SKM-1 (cell line): ENCODE data around the gene SORT1.
"Not testable (repeated sequence)": the region's sequence is repeated elsewhere in the genome, so short reads cannot be mapped to it uniquely, and the experiment has no call there.

Source experiments
- DNase-seq: peaks from one replicate; lab custom pipeline; 2025; ENCODE audit not compliant: unreplicated experiment; lab: John Stamatoyannopoulos, UW

SORT1 gene

DNA sequence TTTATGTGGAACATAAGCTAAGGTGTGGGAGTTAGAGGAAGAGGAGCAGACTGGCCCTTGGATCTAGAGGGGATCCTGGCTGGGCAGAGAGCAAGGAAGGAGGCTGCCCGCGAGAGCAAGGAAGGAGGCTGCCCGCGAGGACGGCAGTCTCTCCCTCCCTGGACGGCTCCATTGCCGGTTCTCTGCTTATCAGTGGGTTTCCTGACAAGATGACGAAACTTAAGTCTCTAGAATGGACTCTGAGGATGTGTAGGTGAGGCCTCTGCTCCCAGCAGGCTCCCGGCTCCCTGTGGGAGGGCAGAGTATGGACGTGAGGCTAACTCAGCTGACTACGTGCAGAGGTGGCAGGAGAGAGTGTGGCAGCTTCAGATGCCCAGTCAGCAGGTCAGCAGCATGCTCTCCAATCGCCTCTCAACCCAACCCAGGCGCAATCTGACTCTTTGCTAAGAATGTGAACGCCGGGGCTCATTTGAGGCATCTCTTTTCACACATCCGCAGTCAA is 97.0 kb downstream of the SORT1 start:
- no peak for DNase-seq

DNA sequence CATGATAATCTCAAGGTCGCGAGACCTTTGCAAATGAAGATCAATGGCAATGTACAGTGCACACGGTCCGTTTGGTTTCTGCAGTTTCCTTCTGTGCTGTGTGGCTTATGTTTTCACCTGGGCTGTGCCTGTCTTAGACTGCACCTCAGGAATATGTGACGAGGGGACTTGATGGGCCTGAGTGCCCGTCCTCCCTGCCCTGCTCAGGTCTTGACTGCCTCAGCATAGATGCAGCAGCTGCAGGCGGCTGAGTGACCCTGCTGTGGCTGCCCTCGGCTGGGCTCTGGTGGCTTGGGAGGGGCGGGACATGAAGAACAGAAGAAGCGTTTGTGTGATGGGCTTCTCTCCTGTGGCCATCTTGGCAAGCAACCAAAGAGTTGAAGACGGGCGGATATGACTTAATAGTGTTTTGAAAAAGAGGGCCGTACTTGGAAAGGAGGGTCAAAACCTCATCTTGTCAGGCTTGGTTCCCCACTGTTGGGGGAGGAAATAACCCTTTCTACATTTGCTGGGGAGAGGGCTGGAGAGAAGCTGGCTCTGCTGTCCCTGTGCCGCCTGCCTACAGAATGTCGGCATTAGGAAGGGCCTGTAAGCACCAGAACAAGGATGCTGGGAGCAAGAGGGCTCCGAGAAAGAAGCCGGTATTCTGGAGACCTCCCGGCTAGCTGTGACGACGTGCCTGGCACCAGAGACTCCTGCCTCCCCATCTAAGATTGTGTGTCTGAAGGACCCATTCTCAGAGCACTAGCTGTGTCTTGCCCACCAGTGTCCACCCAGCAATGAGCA is 98.0 kb downstream of the SORT1 start:
- no peak for DNase-seq

DNA sequence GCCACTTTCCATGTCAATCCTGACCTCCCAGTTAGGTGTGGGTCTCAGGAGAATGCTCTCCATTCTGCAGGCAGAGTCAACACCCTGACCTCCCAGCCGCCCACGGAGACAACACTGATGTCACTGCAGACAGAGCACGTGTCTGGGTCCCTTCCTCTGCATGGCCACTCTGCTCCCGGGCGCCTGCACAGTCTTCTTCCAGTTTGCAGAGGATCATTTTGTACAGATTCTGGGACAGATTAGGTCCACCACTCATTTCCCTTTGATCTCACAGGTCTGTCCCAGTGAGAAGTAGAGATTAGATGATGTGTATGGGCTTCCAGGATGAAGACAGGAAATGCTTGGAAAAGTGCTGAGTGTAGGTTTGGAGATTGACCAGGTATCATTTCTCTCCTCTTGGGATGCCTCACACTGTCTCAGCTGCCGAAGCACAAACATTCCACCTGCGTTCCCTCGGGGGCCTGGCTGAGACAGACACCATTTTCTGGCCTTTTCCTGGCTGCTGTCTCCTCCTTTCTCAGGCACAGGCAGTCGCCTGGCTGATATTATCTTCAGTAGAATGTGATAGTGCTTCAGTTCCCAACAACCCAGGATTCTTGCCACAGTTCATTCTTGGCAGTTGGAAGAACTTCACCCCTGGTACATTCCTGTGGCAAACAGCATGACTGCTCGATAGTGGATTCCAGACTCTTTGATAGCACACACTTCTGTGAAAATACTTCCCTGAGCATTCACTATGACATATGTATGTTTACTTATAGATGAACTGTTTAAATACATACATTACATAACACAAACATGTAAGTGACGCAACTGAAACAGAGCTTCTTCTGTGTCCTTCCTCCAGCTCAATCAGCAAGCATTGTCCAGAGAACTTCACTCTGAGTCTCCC is 98.8 kb downstream of the SORT1 start:
- DNase-seq: no peak

DNA sequence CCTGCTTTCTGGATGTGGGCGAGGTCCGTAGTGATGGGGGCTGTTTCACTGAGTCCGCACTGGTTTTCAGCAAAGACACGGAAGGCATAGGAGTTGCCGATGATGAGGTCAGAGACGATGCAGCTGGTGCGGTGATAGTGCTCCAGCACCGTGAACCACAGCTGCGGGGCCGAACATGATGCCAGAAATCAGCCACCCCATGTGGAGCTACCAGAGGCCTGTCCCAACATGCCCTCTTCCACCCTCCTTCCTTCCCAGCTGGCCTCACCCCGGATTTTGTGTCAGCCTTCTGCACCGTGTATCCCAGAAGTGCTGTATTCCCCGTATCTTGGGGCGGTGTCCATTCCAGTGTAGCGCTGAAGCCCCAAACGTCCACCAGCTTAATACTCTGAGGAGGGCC is 100.9 kb downstream of the SORT1 start:
- DNase-seq: no peak

DNA sequence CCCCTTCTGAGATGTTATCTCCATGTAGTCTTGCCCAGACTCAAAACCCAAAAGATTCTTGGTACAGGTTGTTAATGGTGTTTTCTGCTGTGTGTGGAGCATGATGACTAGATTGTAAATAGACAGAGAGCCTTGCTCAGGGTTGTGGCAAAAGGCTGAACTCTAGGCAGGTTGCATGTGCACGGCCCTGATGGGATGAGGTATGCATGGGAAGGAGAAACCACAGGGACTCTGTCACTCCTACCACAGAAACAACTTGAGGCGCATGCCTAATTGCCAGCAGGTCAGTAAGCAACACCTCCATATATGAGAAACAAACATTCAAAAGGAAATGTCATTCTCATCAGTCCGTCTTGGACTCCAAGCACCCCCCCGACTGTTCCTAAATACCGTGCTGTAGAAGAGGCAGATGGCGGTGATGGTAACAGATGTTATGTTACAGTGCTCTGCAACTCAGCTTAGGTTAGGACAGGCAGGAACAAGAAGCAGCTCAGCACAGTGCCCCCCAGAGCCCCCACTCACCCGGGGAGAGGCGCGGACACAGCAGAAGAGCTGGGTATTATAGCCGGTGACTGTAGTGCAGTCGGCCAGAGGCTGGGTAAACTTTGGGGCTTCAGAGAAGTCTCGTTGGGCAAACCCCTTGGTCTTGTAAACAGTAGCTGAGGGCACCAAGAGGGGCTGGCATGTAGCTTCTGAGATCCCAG is 101.9 kb downstream of the SORT1 start:
- DNase-seq: no peak

DNA sequence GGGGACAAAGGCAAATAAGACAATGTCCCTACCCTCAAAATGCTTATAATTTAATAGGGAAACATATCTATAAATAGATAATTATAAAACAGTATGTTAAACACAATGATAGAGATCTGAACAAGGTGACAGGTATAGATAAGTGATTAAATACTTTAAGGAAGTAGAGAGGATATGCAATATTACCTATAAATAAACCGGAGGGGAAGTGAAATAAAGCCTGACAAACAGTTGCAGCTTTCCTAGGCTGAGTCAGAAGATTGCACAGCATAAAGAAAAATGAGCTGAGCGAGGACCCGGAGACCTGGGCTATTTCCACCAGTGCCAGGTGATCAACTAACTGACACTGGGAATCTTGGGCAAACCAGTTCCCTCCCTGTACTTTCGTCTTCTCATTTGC is 103.2 kb downstream of the SORT1 start:
- DNase-seq: peak; percentile 37

DNA sequence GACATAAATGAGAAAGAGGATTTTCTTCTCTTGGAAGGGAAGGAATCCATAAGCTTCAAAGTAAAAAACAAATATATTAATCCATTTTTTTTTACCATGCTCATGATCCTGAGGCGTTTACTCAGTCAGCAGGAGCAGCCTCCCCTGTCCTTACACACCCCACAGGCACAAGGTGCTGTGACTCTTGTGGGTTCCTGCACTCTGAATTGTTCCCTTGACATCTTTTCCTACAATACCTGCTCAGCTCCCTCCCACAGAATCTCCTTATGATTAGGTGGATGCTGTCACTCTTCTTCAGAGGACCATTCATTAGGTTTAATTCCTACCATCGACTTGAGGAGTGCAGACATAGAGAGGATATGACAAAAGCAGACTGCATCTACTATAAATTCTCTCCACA is 104.7 kb downstream of the SORT1 start:
- DNase-seq: no peak

DNA sequence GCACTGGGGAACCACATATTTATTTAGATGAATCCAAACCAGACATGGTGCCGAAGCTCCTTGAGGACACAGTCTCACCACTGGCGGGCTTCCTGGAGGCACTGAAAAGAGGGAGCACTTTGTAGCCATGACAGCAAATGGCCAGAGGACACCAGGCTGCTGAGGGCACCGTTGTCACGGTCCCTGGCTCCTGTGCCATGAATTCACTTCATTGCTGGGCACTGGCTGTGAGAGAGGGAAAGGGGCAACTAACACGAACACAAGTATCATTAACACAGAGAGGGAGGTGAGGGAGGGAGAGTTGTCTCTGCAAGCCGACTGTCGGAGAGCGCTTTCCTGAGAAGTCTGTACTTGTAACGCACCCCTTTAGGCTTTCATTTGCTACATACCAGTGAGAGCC is 105.4 kb downstream of the SORT1 start:
- DNase-seq: no peak

DNA sequence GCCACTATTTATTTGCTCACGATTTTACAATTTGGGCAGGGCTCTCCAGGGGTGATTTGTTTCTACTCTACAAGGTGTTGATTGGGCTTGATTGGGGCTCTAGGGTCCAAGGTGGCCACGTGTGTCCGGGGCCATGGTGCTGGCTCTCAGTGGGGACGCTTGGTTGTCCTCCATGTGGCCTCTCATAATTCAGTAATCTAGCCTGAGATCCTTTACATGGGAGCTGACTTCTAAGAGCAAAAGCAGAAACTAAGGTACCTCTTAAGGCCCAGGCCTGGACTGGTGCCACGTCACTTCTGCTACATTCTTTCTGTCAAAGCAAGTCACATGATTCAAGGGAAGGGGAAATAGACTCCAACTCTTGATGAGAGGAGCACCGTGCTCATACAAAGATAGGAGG is 106.7 kb downstream of the SORT1 start:
- peak; percentile 54 for DNase-seq

DNA sequence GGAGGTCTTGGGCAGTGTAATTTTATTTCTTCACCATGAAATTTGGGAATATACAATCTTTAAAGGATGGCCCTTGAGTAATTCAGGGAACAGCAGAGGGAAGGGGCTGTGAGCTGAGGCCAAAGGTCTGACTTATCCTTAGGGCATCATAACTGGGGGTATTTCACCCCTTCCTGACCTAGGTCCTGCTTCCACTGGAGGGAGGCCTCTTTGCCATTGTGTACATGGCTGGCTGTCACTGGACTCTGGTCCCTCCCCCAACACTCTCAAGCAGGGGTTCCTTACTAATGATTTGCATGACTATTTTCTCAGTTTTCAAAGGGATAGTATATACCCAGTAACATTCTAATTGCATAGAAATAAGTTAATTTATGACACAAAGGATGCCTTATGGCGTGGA is 107.6 kb downstream of the SORT1 start:
- no peak for DNase-seq

DNA sequence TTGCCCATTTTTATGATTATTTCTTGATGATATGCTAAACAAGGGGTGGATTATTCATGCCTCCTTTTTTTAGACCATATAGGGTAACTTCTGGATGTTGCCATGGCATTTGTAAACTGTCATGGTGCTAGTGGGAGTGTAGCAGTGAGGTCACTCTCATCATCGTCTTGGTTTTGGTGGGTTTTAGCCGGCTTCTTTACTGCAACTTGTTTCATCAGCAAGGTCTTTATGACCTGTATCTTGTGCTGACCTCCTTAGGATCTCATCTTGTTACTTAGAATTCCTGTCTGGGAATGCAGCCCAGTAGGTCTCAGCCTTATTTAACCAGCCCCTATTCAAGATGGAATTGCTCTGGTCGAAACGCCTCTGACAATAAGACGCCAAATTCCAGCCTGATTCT is 111.0 kb downstream of the SORT1 start:
- DNase-seq: not testable (repeated sequence)

DNA sequence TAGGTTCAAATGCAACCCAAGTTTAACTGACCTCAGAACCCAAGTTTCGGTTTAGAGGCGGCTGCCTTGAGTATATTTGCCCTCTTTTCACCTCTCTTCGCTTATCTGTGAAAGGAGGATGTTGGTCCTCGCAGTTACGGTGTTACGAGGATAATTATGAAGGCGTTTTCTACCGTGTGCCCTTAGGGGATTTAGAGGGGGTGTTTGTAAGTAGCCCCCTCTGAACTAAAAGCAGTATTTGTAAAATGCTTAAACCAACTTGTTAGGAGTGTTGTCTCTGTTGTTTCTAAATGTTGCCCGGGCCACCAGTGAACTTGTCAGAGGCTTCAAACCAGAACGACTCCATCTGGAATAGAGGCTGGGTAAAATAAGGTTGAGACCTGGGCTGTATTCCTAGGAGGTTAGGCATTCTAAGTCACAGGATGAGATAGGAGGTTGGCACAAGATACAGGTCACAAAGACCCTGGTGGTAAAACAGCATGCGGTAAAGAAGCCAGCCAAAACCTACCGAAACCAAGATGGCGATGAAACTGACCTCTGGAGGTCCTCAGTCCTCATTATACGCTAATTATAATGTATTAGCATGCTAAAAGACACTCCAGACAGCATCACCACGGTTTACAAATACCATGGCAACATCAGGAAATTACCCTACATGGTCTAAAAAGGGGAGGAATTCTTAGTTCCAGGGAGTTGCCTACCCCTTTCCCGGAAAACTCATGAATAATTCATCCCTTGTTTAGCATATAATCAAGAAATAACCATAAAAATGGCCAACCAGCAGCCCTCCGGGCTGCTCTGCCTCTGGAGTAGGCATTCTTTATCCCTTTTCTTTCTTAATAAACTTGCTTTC is 113.7 kb downstream of the SORT1 start:
- no peak for DNase-seq

DNA sequence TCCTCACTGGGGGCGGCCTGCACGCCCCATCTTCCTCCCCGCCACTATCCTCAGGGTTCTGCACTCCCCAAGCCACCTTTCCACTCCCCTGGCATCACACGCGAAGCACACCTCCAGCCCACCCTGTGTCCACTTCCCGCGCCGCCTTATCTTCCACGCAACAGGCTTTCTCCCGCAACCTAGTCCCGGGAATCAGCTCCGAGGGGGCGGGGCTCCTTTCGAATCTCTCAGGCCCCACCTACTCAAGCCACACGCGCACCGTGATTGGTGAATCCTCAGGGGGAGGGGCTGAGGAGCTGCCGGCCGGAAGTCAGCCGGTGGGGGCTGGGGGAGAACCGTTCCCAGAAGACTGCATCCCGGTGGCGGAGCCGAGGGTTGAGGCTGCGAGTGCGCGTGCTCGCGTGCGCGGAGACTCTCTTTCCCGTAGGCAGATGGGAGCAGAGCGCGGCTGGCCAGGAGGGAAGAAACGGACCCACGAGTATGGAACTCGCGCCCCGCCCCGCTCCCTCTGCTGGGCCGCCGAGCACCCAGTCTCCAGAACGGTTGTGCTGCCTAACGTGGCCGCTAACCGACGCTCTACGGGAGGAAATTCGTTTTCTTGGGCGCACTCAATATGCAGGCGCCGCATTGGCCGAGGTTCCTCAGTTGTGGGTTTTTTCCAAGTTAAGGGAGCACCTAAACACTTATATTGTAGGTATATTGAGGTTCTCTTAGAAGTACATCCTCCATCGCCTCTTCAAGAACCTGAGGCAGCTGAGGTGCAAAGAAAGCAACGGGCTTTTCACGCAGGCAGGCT is 114.6 kb downstream of the SORT1 start, which contains the start of gene PSRC1:
PSRC1 (minus strand) TSS at position 194 of the 796 bp plus-strand sequence.
- peak; percentile 51 for DNase-seq

DNA sequence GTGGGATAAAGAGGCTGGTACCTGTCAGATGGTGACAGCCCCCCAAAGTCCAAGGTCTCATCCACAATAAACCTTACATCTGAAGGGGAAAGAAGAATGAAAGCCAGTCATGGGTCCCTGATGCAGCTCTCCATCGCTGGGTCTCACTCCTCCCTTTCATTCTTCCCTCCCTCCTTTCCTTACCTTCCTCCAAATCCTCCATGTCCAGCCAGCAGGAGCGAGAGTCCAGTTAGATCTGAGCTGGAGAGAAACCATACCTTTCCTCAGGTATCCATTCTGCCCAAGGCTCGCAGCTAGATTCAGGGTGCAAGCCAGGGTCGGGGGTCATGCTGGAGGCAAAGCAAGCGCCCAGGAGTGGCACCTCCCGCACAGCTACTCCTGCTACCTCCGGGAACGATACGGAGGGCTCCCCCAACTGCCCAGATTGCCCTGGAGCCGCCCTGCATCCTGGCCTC is 115.2 kb downstream of the SORT1 start:
- DNase-seq: no peak

DNA sequence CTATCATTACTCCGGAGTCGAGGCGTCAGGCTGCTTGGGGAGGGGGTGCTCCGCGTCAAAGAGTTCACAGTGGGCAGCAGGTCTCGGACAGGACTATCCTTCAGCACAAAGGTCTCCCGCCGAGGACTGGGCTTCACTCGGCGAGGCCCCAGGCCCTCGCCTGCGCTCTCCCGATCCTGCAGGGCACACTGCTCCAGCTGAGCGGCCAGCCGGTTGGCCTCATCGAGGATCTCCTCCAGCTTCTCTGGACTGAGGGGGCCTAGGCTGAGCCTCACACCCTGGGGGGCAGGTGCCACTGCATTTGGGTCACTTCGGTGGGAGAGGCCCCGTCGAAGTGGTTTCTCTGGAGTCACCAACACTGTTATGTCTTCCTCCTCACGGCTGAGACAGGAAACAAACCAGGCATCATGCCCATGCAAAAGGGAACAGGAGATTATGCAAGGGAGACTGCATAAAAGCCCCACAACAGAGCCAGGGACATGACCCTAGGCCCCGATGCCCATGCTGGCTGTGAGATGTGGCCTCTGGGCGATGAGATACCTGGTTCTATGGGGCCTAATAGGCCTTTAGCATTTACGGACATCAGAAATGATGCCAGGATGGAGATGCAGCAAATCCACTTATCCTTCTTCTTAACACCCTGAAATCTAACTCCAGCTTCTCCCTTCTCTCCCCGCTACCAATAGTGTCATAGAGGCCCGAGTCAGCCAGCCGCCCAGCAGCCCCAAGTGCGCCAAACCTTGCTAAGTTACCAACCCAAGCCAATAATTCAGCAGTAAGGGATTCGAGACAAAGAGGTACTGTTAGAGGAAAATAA is 115.8 kb downstream of the SORT1 start:
- peak; percentile 9 for DNase-seq

DNA sequence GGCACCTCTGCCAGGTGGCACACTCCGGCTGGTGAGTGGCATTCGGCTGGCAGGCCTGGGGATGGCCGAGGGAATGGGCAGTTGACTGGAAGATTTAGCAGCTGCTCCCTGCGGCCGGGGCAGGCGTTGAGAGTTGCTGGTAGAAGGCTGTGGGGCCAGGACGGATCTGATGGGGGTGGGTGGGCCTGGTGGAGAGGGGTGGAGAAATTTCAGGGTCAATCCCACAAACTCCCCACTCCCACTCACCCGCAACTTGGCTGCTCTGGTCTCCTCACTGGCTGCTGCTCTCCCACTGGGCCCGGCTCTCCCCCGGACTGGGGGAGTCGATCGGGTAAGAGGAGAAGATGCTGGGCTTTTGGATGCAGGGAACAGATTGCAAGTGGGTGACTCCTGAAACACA is 116.9 kb downstream of the SORT1 start:
- DNase-seq: no peak

DNA sequence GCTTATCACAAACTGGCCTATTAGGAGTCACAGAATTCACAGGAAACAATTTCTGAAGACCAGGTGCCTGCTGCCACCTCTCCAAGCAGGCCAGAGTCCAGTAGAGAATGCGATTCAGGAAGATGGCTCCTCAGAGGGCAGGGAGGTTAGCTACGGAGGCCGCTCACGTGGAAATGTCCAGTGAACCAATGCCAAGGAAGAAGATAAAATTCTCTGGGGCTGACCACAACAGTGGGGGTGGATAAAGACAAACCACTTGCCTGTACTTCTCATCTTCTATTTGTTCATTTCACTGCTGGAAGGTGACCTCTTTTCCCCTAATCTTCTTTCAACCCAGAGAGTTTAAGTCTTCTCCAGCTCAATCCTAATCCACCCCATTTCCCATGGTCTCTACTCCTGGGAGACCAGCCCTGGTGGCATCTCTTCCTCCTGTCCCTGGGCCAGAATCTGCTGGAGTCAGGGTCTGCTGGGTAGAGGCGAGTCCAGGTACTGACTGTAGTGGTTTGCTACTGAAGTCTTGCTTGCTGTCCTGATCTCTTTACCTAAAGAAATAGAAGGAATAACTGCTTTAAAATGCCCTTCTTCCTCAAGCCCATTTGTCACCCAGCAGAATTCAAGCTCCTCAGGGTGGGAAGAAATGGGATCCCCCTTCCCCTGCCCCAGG is 118.0 kb downstream of the SORT1 start:
- no peak for DNase-seq
